ENCODE data around the gene PNKP. TPM values are rescaled to one million over a fixed set of nuclear protein-coding genes. Genes with fewer than 3 reads are reported as not detected.

PNKP gene
- total and polyA plus RNA-seq, 9 of the 15 experiments (the other 6 are each of a cell fraction or from before 2014, with no cell fraction given): 2.8 to 85.4 (median 25.3) TPM

GRCh38 chr19:49817964-49818648 is 49.3 kb downstream of the PNKP start, which contains the start of gene MED25 (continued):
- TF ChIP-seq ZNF830 (CRISPR knock-in tag; IDR thresholded peaks at IDR 0.05) (no peak), TAF7 (tag; IDR thresholded peaks at IDR 0.05) (no peak), TCFL5 (CRISPR knock-in tag; conservative IDR thresholded peaks at IDR 0.05) (no peak), XRCC4 (IDR thresholded peaks at IDR 0.05; ENCODE audit: extremely low read depth, insufficient read depth, insufficient read length) (no peak), ZBTB40 (IDR thresholded peaks at IDR 0.05) (peak; percentile 9; the same call in 1 of the 2 replicates), ZBTB40 (CRISPR knock-in tag; IDR thresholded peaks at IDR 0.05) (no peak), SMARCA5 (IDR thresholded peaks at IDR 0.05) (no peak), CBX8 (IDR thresholded peaks at IDR 0.05; ENCODE audit: borderline replicate concordance, extremely low read depth, low read depth, low read length, poor library complexity, severe bottlenecking) (no peak), ZNF23 (CRISPR knock-in tag; IDR thresholded peaks at IDR 0.05) (0 out of 2 replicates have a peak, but pooled peaks have one; percentile 49), VEZF1 (CRISPR knock-in tag; IDR thresholded peaks at IDR 0.05) (no peak), ZNF212 (CRISPR knock-in tag; IDR thresholded peaks at IDR 0.05) (no peak)
- TF ChIP-seq, protein P1, sequence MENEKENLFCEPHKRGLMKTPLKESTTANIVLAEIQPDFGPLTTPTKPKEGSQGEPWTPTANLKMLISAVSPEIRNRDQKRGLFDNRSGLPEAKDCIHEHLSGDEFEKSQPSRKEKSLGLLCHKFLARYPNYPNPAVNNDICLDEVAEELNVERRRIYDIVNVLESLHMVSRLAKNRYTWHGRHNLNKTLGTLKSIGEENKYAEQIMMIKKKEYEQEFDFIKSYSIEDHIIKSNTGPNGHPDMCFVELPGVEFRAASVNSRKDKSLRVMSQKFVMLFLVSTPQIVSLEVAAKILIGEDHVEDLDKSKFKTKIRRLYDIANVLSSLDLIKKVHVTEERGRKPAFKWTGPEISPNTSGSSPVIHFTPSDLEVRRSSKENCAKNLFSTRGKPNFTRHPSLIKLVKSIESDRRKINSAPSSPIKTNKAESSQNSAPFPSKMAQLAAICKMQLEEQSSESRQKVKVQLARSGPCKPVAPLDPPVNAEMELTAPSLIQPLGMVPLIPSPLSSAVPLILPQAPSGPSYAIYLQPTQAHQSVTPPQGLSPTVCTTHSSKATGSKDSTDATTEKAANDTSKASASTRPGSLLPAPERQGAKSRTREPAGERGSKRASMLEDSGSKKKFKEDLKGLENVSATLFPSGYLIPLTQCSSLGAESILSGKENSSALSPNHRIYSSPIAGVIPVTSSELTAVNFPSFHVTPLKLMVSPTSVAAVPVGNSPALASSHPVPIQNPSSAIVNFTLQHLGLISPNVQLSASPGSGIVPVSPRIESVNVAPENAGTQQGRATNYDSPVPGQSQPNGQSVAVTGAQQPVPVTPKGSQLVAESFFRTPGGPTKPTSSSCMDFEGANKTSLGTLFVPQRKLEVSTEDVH (IDR thresholded peaks at IDR 0.05; ENCODE audit: low read depth, partially characterized antibody): peak; percentile 69
- TF ChIP-seq, protein P2, sequence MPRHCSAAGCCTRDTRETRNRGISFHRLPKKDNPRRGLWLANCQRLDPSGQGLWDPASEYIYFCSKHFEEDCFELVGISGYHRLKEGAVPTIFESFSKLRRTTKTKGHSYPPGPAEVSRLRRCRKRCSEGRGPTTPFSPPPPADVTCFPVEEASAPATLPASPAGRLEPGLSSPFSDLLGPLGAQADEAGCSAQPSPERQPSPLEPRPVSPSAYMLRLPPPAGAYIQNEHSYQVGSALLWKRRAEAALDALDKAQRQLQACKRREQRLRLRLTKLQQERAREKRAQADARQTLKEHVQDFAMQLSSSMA (CRISPR knock-in tag; IDR thresholded peaks at IDR 0.05): no peak
